NCI-H1436 treated with DMSO at 0.1 percent for 48 hours (cell line): ENCODE measurements around the gene PLSCR2.
A peak's percentile ranks its signal among the peaks of the same experiment; 100 is the strongest.
"Not testable (repeated sequence)": the region's sequence is repeated elsewhere in the genome, so short reads cannot be mapped to it uniquely, and the experiment has no call there.

ENCODE experiments used
- DNase-seq: peaks from one replicate; lab custom pipeline; 2025; lab: John Stamatoyannopoulos, UW

PLSCR2 gene

DNA sequence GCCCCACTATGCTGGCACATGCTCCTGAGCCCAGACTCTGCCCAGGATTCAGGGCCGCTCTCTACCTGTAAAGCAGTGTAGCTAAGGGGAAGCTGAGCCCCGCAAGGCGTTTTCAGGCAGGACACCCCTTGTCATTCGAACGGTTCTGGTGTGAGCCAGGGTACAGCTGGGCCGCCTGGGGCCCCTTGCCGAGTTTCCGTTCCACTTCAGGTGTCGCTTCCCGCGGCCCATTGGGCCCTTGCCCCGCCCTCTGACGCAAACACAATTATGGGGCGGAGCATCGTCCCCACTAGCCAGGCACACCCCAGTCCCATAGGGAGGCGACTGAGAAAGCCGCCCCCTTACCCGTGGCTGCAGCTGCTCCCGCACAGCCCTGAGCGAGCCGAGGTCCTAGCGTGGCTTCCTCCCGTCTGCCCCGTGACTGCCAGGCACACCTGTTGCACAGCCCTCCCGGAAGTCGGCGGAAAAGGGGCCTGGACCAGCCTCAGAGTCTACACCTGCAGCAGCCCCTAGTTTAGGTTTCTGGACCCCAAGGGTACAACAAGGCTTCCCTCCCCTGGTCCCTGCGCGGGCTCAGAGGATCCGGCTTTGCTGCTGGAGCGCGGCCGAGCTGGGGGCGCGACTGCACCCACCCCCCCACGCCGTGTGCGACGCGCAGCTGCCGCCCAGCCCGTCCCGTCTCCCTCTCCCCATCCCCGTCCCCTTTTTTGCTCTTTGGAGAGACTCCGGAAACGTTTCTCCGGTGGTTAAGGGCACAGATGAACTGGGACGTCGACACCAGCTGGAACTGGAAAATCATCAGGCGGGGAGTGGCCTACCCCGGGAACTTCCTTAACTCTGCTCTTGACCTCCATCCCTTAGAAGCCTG is at the start of gene PLSCR2:
Gene PLSCR2 (minus strand): TSS at position 412 of the 868 bp plus-strand sequence. CDS start 9,657 bp downstream, outside the sequence.
- DNase-seq = peak; percentile 84

GRCh38 chr3:146517684-146518435 is 48.5 kb upstream of the PLSCR2 start:
- DNase-seq = no peak

DNA sequence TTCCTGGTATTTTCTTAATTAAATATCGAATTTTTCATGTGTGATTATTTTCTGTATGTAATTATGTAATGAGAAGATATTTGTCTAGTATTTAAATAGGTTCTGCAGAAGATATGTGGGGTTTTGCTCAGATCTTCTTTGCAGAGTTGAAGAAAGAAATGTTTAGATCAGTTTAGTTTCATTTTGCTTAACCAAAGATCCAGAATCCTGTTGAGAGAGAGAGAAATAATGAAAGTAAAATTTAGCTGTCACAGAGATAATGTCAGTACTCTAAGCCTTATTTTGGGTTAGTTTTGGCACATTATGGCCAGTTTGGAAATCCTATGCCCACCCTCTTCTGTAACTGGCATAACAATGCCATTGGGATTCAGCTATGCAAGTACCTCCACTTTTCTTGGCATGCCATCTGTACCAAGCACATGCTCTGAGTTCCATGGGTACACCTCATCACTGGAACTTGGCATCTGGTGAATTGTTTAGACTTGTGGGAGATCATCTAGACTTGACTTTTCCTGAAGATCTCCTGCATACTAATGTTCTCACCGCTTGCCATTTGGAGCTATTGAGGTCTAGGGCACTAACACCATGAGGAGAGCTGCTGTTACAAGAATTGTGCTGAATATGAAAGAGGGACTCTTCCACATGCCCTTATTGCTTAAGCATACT is 44.2 kb upstream of the PLSCR2 start:
- no peak for DNase-seq

DNA sequence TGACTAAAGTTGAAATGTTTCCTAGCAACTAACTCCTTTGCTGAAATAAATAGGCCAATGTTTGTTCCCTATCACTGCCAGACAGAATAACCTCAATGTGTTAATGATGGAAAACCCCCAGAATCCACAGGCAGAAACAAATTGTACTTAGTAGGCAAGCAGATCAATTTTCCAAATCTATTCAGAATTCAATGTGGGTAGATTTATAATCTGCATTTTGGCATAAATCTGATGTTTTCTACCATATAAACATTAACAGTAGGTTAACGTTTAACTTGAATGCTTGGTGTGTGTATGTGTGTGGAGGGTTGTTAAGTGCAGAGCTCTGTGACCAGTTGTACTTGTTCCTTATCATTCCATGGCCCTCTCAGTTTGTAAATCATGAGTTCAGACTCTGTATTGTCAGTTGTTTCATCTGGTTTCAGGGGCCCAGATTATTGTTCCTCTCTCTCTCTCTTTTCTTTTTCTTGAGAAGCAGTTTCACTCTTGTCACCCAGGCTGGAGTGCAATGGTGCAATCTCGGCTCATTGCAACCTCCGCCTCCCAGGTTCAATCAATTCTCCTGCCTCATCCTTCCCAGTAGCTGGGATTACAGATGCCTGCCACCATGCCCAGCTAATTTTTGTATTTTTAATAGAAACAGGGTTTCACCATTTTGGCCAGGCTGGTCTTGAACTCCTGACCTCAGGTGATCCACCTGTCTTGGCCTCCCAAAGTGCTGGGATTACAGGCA is 42.2 kb upstream of the PLSCR2 start:
- DNase-seq = no peak

- no peak for DNase-seq
Measured at GRCh38 chr3:146507331-146508120, 38.2 kb upstream of the PLSCR2 start.

DNA sequence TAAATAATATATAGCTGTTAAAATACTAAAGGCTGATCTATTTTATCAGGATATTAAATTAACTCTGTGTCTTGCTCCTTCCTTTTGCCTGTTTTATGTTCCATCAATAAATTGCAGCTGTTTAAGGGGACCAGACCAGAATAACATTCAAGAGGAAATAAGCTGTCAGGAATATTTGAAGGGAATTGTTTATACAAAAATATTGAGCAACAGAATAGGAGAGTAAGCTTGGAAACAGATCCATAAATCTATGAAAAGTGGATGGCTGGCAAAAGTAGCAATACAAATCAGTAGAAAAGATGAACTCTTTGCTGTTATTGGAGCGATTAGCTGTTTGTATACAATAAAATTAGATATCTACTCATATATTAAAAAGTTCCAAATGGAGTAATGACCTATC is 36.2 kb upstream of the PLSCR2 start:
- DNase-seq = no peak

DNA sequence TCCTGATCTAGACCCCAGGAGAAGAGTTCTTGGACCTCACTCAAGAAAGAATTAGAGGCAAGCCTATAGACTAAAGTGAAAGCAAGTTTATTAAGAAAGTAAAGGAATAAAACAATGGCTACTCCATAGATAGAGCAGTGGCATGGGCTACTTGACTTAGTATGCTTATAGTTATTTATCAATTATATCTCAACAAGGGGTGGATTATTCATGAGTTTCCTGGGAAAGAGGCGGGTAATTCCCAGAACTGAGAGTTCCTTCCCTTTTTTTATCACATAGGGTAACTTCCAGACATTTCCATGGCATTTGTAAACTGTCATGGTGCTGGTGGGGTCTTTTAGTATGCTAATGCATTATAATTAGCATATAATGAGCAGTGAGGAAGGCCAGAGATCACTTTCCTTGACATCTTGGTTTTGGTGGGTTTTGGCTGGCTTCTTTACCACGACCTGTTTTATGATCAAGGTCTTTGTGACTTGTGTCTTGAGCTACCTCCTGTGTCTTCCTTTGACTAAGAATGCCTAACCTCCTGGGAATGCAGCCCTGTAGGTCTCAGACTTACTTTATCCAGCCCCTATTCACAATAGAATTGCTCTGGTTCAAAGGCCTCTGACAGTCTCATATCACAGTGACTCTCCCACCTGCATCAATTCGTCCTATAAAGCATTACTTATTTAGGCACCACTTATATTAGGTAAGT is 35.3 kb upstream of the PLSCR2 start:
- no peak for DNase-seq

DNA sequence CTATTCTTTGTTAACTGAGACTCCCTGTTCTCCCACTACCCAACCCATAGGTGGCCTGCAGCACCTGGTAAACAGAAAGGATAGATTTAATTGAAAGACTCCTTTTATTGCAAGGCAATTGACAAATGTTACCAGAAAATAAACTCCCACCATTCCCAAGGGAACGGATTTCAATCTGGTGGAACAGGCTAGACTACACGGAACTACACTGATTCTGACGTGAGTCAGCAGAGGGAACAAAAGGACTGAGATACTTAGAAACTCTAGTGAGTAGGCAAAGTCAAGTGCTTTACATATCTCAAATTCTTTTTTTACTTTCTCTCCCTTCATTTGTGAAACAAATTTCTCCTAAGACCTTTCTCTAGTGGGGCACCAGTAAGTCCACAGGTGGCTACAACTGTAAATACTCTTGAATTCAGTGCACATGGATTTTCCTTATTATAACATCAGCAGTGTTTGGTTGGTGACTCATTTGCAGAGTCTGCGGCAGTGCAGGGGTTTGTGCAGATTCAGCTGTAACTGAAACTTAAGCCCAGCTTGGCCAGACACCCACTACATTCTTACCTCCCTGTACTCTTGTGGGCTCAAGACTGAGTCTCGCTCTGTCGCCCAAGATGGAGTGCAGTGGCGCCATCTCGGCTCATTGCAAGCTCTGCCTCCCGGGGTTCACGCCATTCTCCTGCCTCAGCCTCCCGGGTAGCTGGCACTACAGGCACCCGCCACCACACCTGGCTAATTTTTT is 34.3 kb upstream of the PLSCR2 start:
- peak; percentile 40 for DNase-seq

GRCh38 chr3:146502887-146503460 is 33.6 kb upstream of the PLSCR2 start:
- DNase-seq = no peak

- no peak for DNase-seq
Measured at GRCh38 chr3:146501752-146502151, 32.4 kb upstream of the PLSCR2 start.

DNA sequence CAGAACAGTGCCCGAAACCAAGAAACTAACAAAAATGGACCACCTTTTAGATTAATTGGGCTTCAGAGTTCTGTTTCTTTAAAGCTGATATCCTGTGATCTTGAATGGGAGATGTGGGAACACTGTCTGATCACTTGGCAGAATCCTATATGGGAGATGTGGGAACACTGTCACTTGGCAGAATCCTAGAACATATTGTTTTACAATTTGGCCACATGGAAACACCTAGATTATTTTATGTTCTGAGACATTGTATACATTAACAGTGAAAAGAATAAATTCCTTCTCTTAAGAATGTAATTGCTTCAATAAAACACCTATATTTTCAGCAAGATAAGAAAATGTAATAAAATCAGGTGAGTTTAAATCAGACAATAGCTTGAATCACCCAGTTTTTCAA is 30.3 kb upstream of the PLSCR2 start:
- no peak for DNase-seq

DNA sequence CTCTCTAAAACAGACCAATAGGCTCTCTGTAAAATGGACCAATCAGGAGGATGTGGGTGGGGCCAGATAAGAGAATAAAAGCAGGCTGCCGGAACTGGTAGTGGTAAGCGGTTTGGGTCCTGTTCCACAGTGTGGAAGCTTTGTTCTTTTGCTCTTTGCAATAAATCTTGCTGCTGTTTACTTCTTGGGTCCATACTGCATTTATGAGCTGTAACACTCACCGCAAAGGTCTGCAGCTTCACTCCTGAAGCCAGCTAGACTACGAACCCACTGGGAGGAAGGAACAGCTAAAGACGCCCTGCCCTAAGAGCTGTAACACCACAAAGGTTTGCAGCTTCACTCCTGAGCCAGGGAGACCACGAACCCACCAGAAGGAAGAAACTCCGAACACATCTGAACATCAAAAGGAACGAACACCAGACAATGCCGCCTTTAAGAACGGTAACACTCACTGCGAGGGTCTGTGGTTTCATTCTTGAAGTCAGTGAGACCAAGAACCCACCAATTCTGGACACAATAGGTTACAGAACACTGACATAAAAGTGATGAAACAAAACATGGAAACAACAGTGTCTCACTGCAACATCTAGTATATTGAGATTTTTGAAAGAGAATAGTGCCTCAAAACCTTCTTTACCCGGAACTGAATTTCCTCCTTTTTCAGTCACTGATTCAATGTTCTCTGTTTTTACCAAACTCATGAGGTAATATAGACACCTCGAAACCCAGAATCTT is 28.8 kb upstream of the PLSCR2 start:
- no peak for DNase-seq

DNA sequence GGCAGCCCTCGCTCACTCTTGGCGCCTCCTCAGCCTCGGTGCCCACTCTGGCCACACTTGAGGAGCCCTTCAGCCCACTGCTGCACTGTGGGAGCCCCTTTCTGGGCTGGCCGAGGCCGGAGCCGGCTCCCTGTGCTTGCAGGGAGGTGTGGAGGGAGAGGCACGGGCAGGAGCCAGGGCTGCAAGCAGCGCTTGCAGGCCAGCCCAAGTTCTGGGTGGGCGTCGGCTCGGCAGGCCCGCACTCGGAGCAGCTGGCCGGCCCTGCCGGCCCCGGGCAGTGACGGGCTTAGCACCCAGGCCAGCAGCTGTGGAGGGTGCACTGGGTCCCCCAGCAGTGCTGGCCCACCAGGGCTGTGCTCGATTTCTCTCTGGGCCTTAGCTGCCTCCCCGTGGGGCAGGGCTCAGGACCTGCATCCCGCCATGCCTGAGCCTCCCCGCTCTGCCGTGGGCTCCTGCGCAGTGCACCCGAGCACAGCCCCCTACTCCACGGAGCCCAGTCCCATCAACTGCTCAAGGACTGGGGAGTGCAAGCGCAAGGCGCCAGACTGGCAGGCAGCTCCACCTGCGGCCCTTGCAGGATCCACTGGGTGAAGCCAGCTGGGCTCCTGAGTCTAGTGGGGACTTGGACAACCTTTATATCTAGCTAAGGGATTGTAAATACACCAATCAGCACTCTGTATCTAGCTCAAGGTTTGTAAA is 27.9 kb upstream of the PLSCR2 start:
- not testable (repeated sequence) for DNase-seq

DNA sequence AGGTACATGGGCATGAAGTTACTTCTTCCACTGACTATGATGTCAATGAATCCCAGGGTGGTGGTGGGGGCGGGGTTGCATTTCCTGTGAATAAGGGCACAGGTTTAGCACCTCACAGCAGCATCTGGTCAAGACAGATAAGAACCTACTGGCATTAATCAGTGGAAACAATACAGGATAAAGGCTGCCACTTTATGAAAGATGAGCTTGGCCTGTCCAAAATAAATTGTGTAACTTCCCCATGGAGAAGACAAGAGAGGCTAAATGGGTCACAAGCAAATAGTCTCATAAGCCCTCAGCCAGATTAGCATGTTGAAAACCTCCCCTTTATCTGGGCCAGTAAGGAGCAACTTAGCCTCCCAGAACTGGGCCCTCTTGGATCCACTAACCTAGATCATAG is 27.4 kb upstream of the PLSCR2 start:
- DNase-seq = no peak

GRCh38 chr3:146496251-146496650 is 26.9 kb upstream of the PLSCR2 start:
- DNase-seq = no peak

GRCh38 chr3:146493761-146494160 is 24.4 kb upstream of the PLSCR2 start:
- DNase-seq = no peak

- no peak for DNase-seq
Measured at GRCh38 chr3:146493221-146493620, 23.9 kb upstream of the PLSCR2 start.

DNA sequence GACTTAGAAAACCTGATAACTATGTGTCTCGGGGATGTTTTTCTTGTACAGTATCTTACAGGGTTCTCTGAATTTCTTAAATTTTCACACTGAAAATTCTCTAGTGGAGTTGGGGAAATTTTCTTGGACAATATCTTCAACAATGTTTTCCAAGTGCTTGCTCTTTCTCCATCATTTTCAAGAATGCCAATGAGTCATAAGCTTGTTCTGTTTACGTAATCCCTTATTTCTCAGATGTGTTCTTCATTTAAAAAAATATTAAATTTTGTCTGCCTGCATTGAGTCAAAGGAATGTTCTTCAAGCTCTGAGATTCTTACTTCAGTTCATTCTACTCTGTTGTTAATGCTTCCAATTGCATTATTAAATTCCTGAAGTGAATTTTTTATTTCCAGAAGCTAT is 21.9 kb upstream of the PLSCR2 start:
- no peak for DNase-seq
